Thyroid gland (tissue), 4 donors: ENCODE results near the gene AIM2. TPM values are rescaled to one million over a fixed set of nuclear protein-coding genes. Genes with fewer than 3 reads are reported as not detected.
"Not testable (repeated sequence)": the region's sequence is repeated elsewhere in the genome, so short reads cannot be mapped to it uniquely, and the experiment has no call there.

Source experiments
- DNase-seq, 2 donors: peaks; one replicate each; pipeline ENCODE4 v3.0.0-alpha.2; 2019
- H3K27ac ChIP-seq, 3 donors: fragments of 200-600 bp; sonication (generic); 1 replicate in 2 of 3; 2 replicates in 1 of 3; pipeline ENCODE4 v1.5.1; 2016 to 2019; ENCODE audit warnings: mild to moderate bottlenecking in 1 of 3, moderate library complexity in 1 of 3
- H3K27me3 ChIP-seq: fragments of 200-600 bp; sonication (generic); one replicate; pipeline ENCODE4 v1.5.1; 2019
- H3K36me3 ChIP-seq, 2 donors: fragments of 200-600 bp; sonication (generic); one replicate each; pipeline ENCODE4 v1.5.1; 2016 to 2019
- H3K4me1 ChIP-seq, 2 donors: fragments of 200-600 bp; sonication (generic); one replicate each; pipeline ENCODE4 v1.5.1; 2017 to 2019
- H3K4me3 ChIP-seq, 3 donors: fragments of 200-600 bp; sonication (generic); replicated peaks in 1 of 3; 1 replicate in 2 of 3; 2 replicates in 1 of 3; pipeline ENCODE4 v1.5.1; 2016; ENCODE audit warnings: mild to moderate bottlenecking in 1 of 3
- H3K9me3 ChIP-seq: fragments of 200-600 bp; sonication (generic); one replicate; pipeline ENCODE4 v1.5.1; 2017
- POLR2A ChIP-seq, 2 donors: fragments of 450-650 bp; IDR thresholded peaks; one replicate each; pipeline ENCODE4 v1.6.1; 2017; ENCODE audit warnings: antibody characterized with exemption in 2 of 2, mild to moderate bottlenecking in 2 of 2, moderate library complexity in 1 of 2
- WGBS, 2 donors: methylation state at CpG; one replicate each; pipeline ENCODE4 v1.1.5; 2017; 5-methylcytosine and 5-hydroxymethylcytosine counted together
- intact Hi-C: fragments of 100-400 bp; cut with DNase I; formaldehyde crosslinking; loops from one replicate; pipeline ENCODE4 v1.15.1; 2023
- total RNA-seq, 4 donors: library from RNA; depleted of rRNA; stranded (reverse); fragments of >200 nt; gene quantifications; one replicate each; pipeline ENCODE4 v1.2.3, GENCODE V29; 2016
- TF ChIP-seq, protein P1 (sequence below), 6 experiments: fragments of 200-600 bp in 3 of 6; fragments of 450-650 bp in 3 of 6; sonication (generic) in 3 of 6; IDR thresholded peaks; one replicate each; pipeline ENCODE4 v1.5.1; 2016 to 2019; ENCODE audit warnings: antibody characterized with exemption in 6 of 6, mild to moderate bottlenecking in 2 of 6, inconsistent platforms in 1 of 6, moderate library complexity in 1 of 6

The AIM2 gene
- total RNA-seq, 4 donors from 2014 or later: 0.22 to 0.34 (median 0.27) TPM; not detected in 1

- Histone ChIP-seq H3K9me3 (no peaks in the 10 kb centered on the region), H3K36me3 (peaks cover 0 to 26% of the 10 kb centered on the region in 2 donors), H3K27me3 (no peaks in the 10 kb centered on the region), H3K4me1 (no peaks in the 10 kb centered on the region), H3K4me3 (no peak overlapping the region), H3K27ac (no peak overlapping the region)
- TF ChIP-seq, protein P1, sequence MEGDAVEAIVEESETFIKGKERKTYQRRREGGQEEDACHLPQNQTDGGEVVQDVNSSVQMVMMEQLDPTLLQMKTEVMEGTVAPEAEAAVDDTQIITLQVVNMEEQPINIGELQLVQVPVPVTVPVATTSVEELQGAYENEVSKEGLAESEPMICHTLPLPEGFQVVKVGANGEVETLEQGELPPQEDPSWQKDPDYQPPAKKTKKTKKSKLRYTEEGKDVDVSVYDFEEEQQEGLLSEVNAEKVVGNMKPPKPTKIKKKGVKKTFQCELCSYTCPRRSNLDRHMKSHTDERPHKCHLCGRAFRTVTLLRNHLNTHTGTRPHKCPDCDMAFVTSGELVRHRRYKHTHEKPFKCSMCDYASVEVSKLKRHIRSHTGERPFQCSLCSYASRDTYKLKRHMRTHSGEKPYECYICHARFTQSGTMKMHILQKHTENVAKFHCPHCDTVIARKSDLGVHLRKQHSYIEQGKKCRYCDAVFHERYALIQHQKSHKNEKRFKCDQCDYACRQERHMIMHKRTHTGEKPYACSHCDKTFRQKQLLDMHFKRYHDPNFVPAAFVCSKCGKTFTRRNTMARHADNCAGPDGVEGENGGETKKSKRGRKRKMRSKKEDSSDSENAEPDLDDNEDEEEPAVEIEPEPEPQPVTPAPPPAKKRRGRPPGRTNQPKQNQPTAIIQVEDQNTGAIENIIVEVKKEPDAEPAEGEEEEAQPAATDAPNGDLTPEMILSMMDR (IDR thresholded peaks at IDR 0.05): no peak
- WGBS, 2 donors: 86 to 93% methylated on average over 1 of the region's 1 CpG
- intact Hi-C loops: no loop called here
- DNase-seq: no peak
These were observed 36.4 kb downstream of the AIM2 start for GRCh38 chr1:159040206-159040605.

GRCh38 chr1:159030877-159031447 lies 45.6 kb downstream of the AIM2 start:
- H3K27me3 ChIP-seq: no peaks in the 10 kb centered on the region
- H3K4me1 ChIP-seq: no peaks in the 10 kb centered on the region
- TF ChIP-seq, protein P1 (IDR thresholded peaks at IDR 0.05): no peak
- 50 to 64% methylated on average over 3 of the region's 3 CpGs for WGBS, 2 donors
- no peak overlapping the region for H3K4me3 ChIP-seq
- H3K27ac ChIP-seq: no peak overlapping the region
- peaks cover 12 to 17% of the 10 kb centered on the region in 2 donors for H3K36me3 ChIP-seq
- no peaks in the 10 kb centered on the region for H3K9me3 ChIP-seq
- DNase-seq: no peak
- intact Hi-C loops: no loop called here

GRCh38 chr1:159030311-159030710 lies 46.3 kb downstream of the AIM2 start:
- intact Hi-C loops: no loop called here
- Histone ChIP-seq H3K27ac (no peak overlapping the region), H3K27me3 (no peaks in the 10 kb centered on the region), H3K9me3 (no peaks in the 10 kb centered on the region), H3K36me3 (peaks cover 11 to 17% of the 10 kb centered on the region in 2 donors), H3K4me1 (no peaks in the 10 kb centered on the region), H3K4me3 (no peak overlapping the region)
- DNase-seq: no peak
- 87 to 100% methylated on average over 1 of the region's 1 CpG for WGBS, 2 donors
- no peak for TF ChIP-seq POLR2A (IDR thresholded peaks at IDR 0.05)
- TF ChIP-seq, protein P1 (IDR thresholded peaks at IDR 0.05): no peak

DNA sequence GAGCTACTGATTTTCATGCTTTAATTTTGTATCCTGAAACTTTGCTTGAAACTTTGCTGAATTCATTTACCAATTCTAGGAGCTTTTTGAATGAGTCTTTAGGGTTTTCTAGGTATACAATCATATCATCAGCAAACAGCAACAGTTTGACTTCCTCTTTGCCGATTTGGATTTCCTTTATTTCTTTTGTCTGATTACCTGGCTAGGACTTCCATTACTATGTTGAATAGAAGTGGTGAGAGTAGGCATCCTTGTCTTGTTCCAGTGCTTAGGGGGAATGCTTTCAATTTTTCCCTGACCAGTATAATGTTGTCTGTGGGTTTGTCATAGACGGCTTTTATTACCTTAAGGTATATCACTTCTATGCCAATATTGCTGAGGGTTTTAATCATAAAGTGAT lies 49.7 kb downstream of the AIM2 start:
- H3K36me3 ChIP-seq, H3K27me3 ChIP-seq, H3K4me3 ChIP-seq, intact Hi-C loops, H3K4me1 ChIP-seq, H3K27ac ChIP-seq, DNase-seq, H3K9me3 ChIP-seq: not testable (repeated sequence)
- 76 to 79% methylated on average over 2 of the region's 2 CpGs for WGBS, 2 donors

GRCh38 chr1:159025043-159025442 lies 51.5 kb downstream of the AIM2 start:
- Histone ChIP-seq H3K4me3 (no peak overlapping the region), H3K27ac (no peak overlapping the region), H3K27me3 (no peaks in the 10 kb centered on the region), H3K36me3 (peaks cover 0 to 3% of the 10 kb centered on the region in 2 donors), H3K9me3 (no peaks in the 10 kb centered on the region), H3K4me1 (no peaks in the 10 kb centered on the region)
- intact Hi-C loops: no loop called here
- 94 to 96% methylated on average over 7 of the region's 7 CpGs for WGBS, 2 donors
- TF ChIP-seq POLR2A (IDR thresholded peaks at IDR 0.05): no peak
- TF ChIP-seq, protein P1 (IDR thresholded peaks at IDR 0.05): no peak
- no peak for DNase-seq

DNA sequence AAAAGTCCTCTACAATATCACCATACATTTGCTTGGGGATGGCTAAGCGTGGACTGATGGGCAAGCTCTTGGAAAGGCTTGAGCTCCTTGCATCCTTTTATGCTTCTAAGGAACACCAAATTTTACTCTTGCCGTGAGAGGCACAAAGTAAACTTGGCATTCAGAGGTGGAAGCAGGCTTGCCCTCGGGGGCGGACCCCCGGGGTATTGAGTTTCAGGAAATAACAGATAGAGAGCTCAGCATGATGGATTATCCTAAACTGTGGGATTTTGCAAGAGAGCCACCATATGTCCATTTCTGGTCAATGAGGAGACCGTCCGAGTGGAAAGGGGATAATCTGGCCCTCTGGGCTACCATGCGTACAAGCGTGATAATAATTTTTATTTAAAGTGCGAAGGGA lies 52.8 kb downstream of the AIM2 start:
- Histone ChIP-seq H3K9me3 (no peaks in the 10 kb centered on the region), H3K4me1 (no peaks in the 10 kb centered on the region), H3K27ac (no peak overlapping the region), H3K36me3 (peaks cover 3 to 15% of the 10 kb centered on the region in 2 donors), H3K27me3 (no peaks in the 10 kb centered on the region), H3K4me3 (no peak overlapping the region)
- no peak for DNase-seq
- WGBS, 2 donors: 84 to 86% methylated on average over 10 of the region's 10 CpGs
- no peak for TF ChIP-seq POLR2A (IDR thresholded peaks at IDR 0.05)
- intact Hi-C loops: no loop called here
